Upper lobe of right lung (tissue), 1 donor: ENCODE measurements around the gene RASSF4. TPM values are rescaled to one million over a fixed set of nuclear protein-coding genes. Genes with fewer than 3 reads are reported as not detected.

ENCODE experiments used
- ATAC-seq: fragments of 200-7000 bp; cut with Tn5 transposase; one replicate; pipeline ENCODE4 v1.9.1; 2020; ENCODE audit warnings: mild to moderate bottlenecking, moderate library complexity
- DNase-seq: peaks from one replicate; pipeline ENCODE4 v3.0.0-alpha.2; 2020
- H3K27ac ChIP-seq: fragments of 200-600 bp; one replicate; pipeline ENCODE4 v1.8.0; 2022
- H3K27me3 ChIP-seq: fragments of 200-600 bp; one replicate; pipeline ENCODE4 v1.8.0; 2022; ENCODE audit warnings: mild to moderate bottlenecking
- H3K36me3 ChIP-seq: fragments of 200-600 bp; one replicate; pipeline ENCODE4 v1.8.0; 2022
- H3K4me1 ChIP-seq: fragments of 200-600 bp; one replicate; pipeline ENCODE4 v1.8.0; 2022
- H3K4me3 ChIP-seq: fragments of 200-600 bp; one replicate; pipeline ENCODE4 v1.8.0; 2022; ENCODE audit warnings: mild to moderate bottlenecking
- H3K9me3 ChIP-seq: fragments of 200-600 bp; one replicate; pipeline ENCODE4 v1.8.0; 2022
- CTCF ChIP-seq: fragments of 200-600 bp; IDR thresholded peaks from one replicate; pipeline ENCODE4 v1.8.0; 2022; ENCODE audit warnings: antibody characterized with exemption
- intact Hi-C: fragments of 100-400 bp; cut with DNase I; formaldehyde crosslinking; loops from one replicate; pipeline ENCODE4 v1.11.0; 2022
- total RNA-seq: library from RNA; stranded (reverse); fragmentation: NEBNext Ultra II Directional; extraction: Animal tissue kit (Norgen Biotek cat#: 25700); gene quantifications from one replicate; pipeline ENCODE4 v1.2.1, GENCODE V29; 2021
- donor health status: DM: no; HTN: yes; CAD: no; lungs with severe emphysema.

Gene RASSF4
- total RNA-seq, 1 donor from 2014 or later, result 40.9 TPM

GRCh38 chr10:44983895-44984278, 24.3 kb downstream of the RASSF4 start:
- no peak for TF ChIP-seq CTCF
- H3K4me1 ChIP-seq, result peaks cover 62% of the 10 kb centered on the region
- H3K9me3 ChIP-seq, result no peaks in the 10 kb centered on the region
- peaks cover 13% of the 10 kb centered on the region for H3K36me3 ChIP-seq
- no peak for DNase-seq
- peak overlapping the region; percentile 68 for H3K27ac ChIP-seq
- ATAC-seq, result no peak
- H3K27me3 ChIP-seq, result no peaks in the 10 kb centered on the region
- intact Hi-C loops, result no loop called here
- H3K4me3 ChIP-seq, result no peak overlapping the region

DNA sequence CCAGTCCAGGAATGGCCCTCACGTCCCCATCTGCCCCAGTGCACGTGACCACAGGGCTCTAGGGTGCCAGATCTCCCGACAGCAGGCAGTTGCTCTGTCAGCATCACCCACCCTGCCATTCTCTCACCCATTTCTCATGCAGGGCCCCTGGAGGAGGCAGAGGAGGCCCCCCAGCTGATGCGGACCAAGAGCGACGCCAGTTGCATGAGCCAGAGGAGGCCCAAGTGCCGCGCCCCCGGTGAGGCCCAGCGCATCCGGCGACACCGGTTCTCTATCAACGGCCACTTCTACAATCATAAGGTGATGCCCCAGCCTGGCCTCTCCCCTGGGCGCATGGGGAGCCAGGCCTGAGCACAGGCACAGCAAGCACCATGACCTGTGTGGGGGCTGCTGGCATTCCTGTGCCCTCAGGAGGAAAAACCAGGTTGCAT, 25.1 kb downstream of the RASSF4 start:
- Histone ChIP-seq H3K4me1 (peaks cover 54% of the 10 kb centered on the region), H3K27me3 (no peaks in the 10 kb centered on the region), H3K36me3 (peaks cover 20% of the 10 kb centered on the region), H3K27ac (peak overlapping the region; percentile 68), H3K4me3 (no peak overlapping the region), H3K9me3 (no peaks in the 10 kb centered on the region)
- DNase-seq (no peak), ATAC-seq (no peak)
- intact Hi-C loops, result no loop called here
- no peak for TF ChIP-seq CTCF

GRCh38 chr10:44985175-44985681, 25.6 kb downstream of the RASSF4 start:
- intact Hi-C loops, result no loop called here
- Histone ChIP-seq H3K9me3 (no peaks in the 10 kb centered on the region), H3K36me3 (peaks cover 22% of the 10 kb centered on the region), H3K27ac (peak overlapping the region; percentile 68), H3K4me3 (no peak overlapping the region), H3K4me1 (peaks cover 51% of the 10 kb centered on the region), H3K27me3 (no peaks in the 10 kb centered on the region)
- TF ChIP-seq CTCF, result no peak
- DNase-seq, result no peak
- peak; percentile 47 for ATAC-seq

- Histone ChIP-seq H3K4me3 (no peak overlapping the region), H3K9me3 (no peaks in the 10 kb centered on the region), H3K4me1 (peaks cover 55% of the 10 kb centered on the region), H3K27ac (peak overlapping the region; percentile 68), H3K36me3 (peaks cover 22% of the 10 kb centered on the region), H3K27me3 (no peaks in the 10 kb centered on the region)
- intact Hi-C loops, result no loop called here
- no peak for TF ChIP-seq CTCF
- no peak for DNase-seq
- no peak for ATAC-seq
Observed at GRCh38 chr10:44986179-44986578, 26.6 kb downstream of the RASSF4 start.

GRCh38 chr10:44986670-44987069, 27.1 kb downstream of the RASSF4 start:
- H3K4me3 ChIP-seq, result no peak overlapping the region
- peaks cover 22% of the 10 kb centered on the region for H3K36me3 ChIP-seq
- ATAC-seq, result no peak
- no peak for DNase-seq
- H3K27ac ChIP-seq, result peak overlapping the region; percentile 68
- H3K4me1 ChIP-seq, result peaks cover 55% of the 10 kb centered on the region
- no peaks in the 10 kb centered on the region for H3K9me3 ChIP-seq
- intact Hi-C loops, result no loop called here
- no peak for TF ChIP-seq CTCF
- H3K27me3 ChIP-seq, result no peaks in the 10 kb centered on the region
